Measurements from ENCODE around the gene EP400.

DNA sequence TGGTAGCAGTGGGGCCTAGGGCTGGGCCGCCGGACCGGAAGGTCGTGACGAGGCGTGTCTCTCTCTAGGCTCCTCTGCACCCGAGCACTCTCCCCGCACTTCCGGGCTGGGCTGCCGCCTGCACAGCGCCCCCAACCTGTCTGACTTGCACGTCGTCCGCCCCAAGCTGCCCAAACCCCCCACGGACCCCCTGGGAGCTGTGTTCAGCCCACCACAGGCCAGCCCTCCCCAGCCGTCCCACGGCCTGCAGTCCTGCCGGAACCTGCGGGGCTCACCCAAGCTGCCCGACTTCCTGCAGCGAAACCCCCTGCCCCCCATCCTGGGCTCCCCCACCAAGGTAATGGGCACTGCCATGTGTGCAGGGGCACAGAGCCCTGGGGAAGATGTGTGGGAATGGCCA is 33.9 kb upstream of the EP400 start:
- no peak for TF ChIP-seq CTCF (IDR thresholded peaks at IDR 0.05; ENCODE audit: low read depth, low read length)
- TF ChIP-seq EZH2phosphoT487 (IDR thresholded peaks at IDR 0.05; ENCODE audit: low read depth): no peak

Measured in OCI-LY3 (cell line).